Measurements from ENCODE around the gene FRMD3.

- TF ChIP-seq, protein P1, sequence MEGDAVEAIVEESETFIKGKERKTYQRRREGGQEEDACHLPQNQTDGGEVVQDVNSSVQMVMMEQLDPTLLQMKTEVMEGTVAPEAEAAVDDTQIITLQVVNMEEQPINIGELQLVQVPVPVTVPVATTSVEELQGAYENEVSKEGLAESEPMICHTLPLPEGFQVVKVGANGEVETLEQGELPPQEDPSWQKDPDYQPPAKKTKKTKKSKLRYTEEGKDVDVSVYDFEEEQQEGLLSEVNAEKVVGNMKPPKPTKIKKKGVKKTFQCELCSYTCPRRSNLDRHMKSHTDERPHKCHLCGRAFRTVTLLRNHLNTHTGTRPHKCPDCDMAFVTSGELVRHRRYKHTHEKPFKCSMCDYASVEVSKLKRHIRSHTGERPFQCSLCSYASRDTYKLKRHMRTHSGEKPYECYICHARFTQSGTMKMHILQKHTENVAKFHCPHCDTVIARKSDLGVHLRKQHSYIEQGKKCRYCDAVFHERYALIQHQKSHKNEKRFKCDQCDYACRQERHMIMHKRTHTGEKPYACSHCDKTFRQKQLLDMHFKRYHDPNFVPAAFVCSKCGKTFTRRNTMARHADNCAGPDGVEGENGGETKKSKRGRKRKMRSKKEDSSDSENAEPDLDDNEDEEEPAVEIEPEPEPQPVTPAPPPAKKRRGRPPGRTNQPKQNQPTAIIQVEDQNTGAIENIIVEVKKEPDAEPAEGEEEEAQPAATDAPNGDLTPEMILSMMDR (IDR thresholded peaks at IDR 0.05; ENCODE audit: low read depth, low read length, missing input control): no peak
- TF ChIP-seq TAF1 (conservative IDR thresholded peaks at IDR 0.05) (no peak), RAD21 (IDR thresholded peaks at IDR 0.05) (no peak)
Measured at GRCh38 chr9:83291196-83291595, 247.0 kb downstream of the FRMD3 start.
